ENCODE data around the gene PITPNB.
A peak's percentile ranks its signal among the peaks of the same experiment; 100 is the strongest.

The PITPNB gene

GRCh38 chr22:27892064-27892463 is 27.0 kb downstream of the PITPNB start:
- no peak for DNase-seq (ENCODE audit: low read depth)
- H3K4me3 ChIP-seq (ENCODE audit: low read length), result no peak overlapping the region
- TF ChIP-seq CTCF (conservative IDR thresholded peaks at IDR 0.05; ENCODE audit: low read length), result no peak

GRCh38 chr22:27888310-27888709 is 30.7 kb downstream of the PITPNB start:
- no peak for TF ChIP-seq CTCF (conservative IDR thresholded peaks at IDR 0.05; ENCODE audit: low read length)
- H3K4me3 ChIP-seq (ENCODE audit: low read length), result no peak overlapping the region
- no peak for DNase-seq (ENCODE audit: low read depth)

- H3K4me3 ChIP-seq (ENCODE audit: low read length), result no peak overlapping the region
- no peak for DNase-seq (ENCODE audit: low read depth)
- TF ChIP-seq CTCF (conservative IDR thresholded peaks at IDR 0.05; ENCODE audit: low read length), result no peak
These were observed 32.3 kb downstream of the PITPNB start for GRCh38 chr22:27886843-27887151.

GRCh38 chr22:27885977-27886842 is 32.8 kb downstream of the PITPNB start:
- peak; percentile 91 for DNase-seq (ENCODE audit: low read depth)
- TF ChIP-seq CTCF (conservative IDR thresholded peaks at IDR 0.05; ENCODE audit: low read length), result peak; percentile 89
- H3K4me3 ChIP-seq (ENCODE audit: low read length), result no peak overlapping the region

- DNase-seq (ENCODE audit: low read depth), result no peak
- TF ChIP-seq CTCF (conservative IDR thresholded peaks at IDR 0.05; ENCODE audit: low read length), result no peak
These were observed 35.3 kb downstream of the PITPNB start for GRCh38 chr22:27883656-27884350.

GRCh38 chr22:27882507-27883290 is 36.4 kb downstream of the PITPNB start:
- DNase-seq (ENCODE audit: low read depth), result no peak
- TF ChIP-seq CTCF (conservative IDR thresholded peaks at IDR 0.05; ENCODE audit: low read length), result no peak
- no peak overlapping the region for H3K4me3 ChIP-seq (ENCODE audit: low read length)

More at GRCh38 chr22:27883656-27884350, 35.3 kb downstream of the PITPNB start:
- no peak overlapping the region for H3K4me3 ChIP-seq (ENCODE audit: low read length)
